Fibroblast of villous mesenchyme (primary cell): Measurements from ENCODE around the gene HERC4. TPM values are rescaled to one million over a fixed set of nuclear protein-coding genes. Genes with fewer than 3 reads are reported as not detected.
A peak's percentile ranks its signal among the peaks of the same experiment; 100 is the strongest.

Experiments
- DNase-seq: peaks from one replicate; pipeline ENCODE4 v3.0.0-alpha.2; 2010; ENCODE audit warnings: low read depth
- H3K4me3 ChIP-seq: 2 replicates; pipeline ENCODE4 v1.5.1; 2011; ENCODE audit warnings: low read depth, mild to moderate bottlenecking, low read length
- total RNA-seq: library from RNA; depleted of rRNA; stranded (reverse); fragments of >200 nt; gene quantifications from 2 replicates; pipeline ENCODE4 v1.2.3, GENCODE V29; 2012
- TF ChIP-seq, protein P1 (sequence below): IDR thresholded peaks from 2 replicates; pipeline ENCODE4 v1.5.1; 2012; ENCODE audit warnings: low read depth, mild to moderate bottlenecking, low read length; ENCODE audit not compliant: insufficient read depth

Gene HERC4
- total RNA-seq, 1 donor = 225 TPM

- no peak overlapping the region for H3K4me3 ChIP-seq
- no peak for DNase-seq
- TF ChIP-seq, protein P1, sequence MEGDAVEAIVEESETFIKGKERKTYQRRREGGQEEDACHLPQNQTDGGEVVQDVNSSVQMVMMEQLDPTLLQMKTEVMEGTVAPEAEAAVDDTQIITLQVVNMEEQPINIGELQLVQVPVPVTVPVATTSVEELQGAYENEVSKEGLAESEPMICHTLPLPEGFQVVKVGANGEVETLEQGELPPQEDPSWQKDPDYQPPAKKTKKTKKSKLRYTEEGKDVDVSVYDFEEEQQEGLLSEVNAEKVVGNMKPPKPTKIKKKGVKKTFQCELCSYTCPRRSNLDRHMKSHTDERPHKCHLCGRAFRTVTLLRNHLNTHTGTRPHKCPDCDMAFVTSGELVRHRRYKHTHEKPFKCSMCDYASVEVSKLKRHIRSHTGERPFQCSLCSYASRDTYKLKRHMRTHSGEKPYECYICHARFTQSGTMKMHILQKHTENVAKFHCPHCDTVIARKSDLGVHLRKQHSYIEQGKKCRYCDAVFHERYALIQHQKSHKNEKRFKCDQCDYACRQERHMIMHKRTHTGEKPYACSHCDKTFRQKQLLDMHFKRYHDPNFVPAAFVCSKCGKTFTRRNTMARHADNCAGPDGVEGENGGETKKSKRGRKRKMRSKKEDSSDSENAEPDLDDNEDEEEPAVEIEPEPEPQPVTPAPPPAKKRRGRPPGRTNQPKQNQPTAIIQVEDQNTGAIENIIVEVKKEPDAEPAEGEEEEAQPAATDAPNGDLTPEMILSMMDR = no peak
These were observed 37.8 kb upstream of the HERC4 start for GRCh38 chr10:68112837-68113236.

DNA sequence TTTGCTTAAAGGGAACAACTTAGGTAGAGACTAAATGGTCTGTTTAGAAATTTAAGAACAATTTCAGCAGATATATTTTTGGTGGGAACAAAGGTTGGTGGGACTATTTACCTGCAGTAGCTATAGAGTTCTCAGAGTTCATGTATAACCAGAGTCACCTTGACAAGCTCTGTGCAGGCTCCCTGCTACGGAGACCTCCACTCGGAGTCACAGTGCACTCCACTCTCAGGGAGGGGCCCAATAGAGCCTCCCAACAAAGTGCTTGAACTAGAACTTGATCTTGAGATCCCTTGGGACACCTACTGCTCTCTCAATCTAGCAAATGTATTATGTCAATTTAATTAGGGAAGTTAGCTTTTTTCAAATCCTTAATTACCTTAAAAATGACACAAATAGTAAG is 36.5 kb upstream of the HERC4 start:
- no peak for DNase-seq
- TF ChIP-seq, protein P1 = no peak
- H3K4me3 ChIP-seq = no peak overlapping the region

GRCh38 chr10:68110027-68110426 is 34.9 kb upstream of the HERC4 start:
- peak; percentile 59 for DNase-seq
- TF ChIP-seq, protein P1 = no peak
- H3K4me3 ChIP-seq = no peak overlapping the region

GRCh38 chr10:68109331-68109730 is 34.2 kb upstream of the HERC4 start, which contains the start of gene MYPN:
Gene MYPN, plus strand, starts transcription at chr10:68109488. Its CDS starts 11,951 bp downstream, at chr10:68121439.
- TF ChIP-seq, protein P1 = no peak
- H3K4me3 ChIP-seq = no peak within 1 kb of the TSS
- DNase-seq = no peak

DNA sequence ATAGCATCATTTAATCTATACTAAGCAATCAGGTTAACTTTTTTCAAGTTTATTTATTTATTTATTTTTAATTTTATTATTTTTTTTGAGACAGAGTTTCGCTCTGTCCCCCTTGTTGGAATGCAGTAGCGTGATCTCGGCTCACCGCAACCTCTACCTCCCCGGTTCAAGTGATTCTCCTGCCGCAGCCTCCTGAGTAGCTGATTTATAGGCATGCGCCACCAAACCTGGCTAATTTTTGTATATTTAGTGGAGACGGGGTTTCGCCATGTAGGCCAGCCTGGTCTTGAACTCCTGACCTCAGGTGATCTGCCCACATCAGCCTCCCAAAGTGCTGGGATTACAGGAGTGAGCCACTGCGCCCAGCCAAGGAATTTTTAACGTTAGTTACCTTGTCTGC is 33.6 kb upstream of the HERC4 start:
- no peak for DNase-seq
- H3K4me3 ChIP-seq = no peak overlapping the region
- TF ChIP-seq, protein P1 = no peak

DNA sequence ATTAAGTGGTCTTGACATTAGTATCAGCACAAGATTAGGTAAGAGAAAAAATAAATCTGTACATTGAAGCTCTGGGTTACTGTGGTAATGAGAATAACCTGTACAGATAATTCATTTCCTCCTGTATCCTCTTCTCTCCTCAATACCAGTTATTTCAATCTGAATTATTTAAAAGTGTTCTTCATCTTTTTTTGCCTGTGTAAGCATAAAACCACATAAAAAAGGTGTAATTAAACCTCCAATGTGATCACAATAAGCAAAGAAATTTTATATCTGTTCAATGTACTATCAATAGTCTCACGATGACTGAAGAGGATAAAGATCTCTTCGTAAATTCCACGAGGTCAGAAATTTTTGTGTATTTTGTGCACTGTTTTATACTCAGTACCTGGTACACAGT is 33.0 kb upstream of the HERC4 start:
- no peak for DNase-seq
- no peak overlapping the region for H3K4me3 ChIP-seq
- TF ChIP-seq, protein P1 = no peak

DNA sequence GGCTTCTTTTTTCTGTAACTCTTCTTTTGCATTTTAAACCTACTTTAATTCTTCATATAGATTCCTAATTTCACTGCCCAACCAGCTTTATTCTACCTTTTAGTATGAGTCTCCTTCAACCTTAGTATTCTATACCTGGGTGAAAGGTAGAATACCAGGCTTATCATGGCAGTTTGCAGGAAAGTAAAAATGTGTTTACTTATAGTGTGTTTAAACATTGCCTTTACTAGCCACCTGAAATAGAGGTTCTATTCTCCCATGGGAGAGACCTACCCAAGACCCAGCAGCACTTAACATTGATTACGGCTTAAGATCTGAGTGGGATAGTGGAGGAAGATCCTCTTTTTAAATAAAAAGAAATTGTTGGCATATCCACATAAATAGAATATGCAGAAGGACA is 32.6 kb upstream of the HERC4 start:
- TF ChIP-seq, protein P1 = no peak
- no peak overlapping the region for H3K4me3 ChIP-seq
- no peak for DNase-seq
